Measurements from ENCODE around the gene CATSPERD. TPM values are rescaled to one million over a fixed set of nuclear protein-coding genes. Genes with fewer than 3 reads are reported as not detected.

The CATSPERD gene
- total RNA-seq, 1 experiment from 2014 or later, result 0.50 TPM

DNA sequence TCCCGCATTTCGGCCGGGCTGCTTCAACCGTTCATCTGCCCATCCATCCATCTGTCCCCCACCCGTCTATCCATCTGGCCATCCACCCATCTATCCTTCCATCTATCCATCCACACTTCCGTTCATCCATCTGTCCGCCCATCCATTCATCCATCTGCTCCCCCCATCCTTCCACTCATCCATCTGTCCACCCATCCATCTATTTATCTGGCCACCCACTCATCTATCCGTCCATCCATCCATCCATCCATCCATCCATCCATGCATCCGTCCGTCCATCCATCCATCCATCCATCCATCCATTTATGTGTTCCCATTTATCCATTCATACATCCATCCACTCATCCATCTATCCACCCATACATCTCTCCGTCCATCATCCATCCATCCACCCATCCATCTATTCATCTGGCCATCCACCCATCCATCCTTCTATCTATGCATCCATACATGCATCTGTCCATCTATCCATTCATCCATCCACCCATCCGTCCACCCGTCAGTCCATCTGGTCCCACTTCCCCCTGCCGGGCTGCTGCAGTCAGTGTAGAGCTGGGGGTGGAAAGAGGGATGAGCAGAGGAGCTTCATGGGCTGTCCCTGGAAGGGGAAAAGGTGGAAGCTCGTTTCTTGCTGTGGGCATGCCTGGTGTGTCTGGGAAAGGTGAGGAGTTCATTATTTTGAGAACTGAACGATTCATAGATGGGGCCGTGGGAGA lies 38.9 kb upstream of the CATSPERD start:
- DNase-seq (ENCODE audit: low spot score) (no peak), ATAC-seq (no peak)
- POLR2A ChIA-PET, result no interaction called here
- TF ChIP-seq, protein P1, sequence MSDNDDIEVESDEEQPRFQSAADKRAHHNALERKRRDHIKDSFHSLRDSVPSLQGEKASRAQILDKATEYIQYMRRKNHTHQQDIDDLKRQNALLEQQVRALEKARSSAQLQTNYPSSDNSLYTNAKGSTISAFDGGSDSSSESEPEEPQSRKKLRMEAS (CRISPR knock-in tag; IDR thresholded peaks at IDR 0.05), result no peak
- TF ChIP-seq FOXP1 (CRISPR knock-in tag; IDR thresholded peaks at IDR 0.05; ENCODE audit: borderline replicate concordance), result 0 out of 2 replicates have a peak, but pooled peaks have one; percentile 2
- Mint-ChIP-seq H3K27ac (no peak overlapping the region), H3K4me3 (peak overlapping the region; percentile 99), H3K4me1 (peaks cover 17% of the 10 kb centered on the region), H3K9me3 (no peaks in the 10 kb centered on the region), H3K36me3 (no peaks in the 10 kb centered on the region), H3K27me3 (ENCODE audit: low read depth) (peaks cover 18% of the 10 kb centered on the region)
- CTCF ChIA-PET, result interaction anchor here (1.6 kb wide), 1 partner anchor 8 kb away, joined by 6 read pairs; no protein-coding TSS in a partner anchor

GRCh38 chr19:5682107-5682482 lies 38.3 kb upstream of the CATSPERD start:
- Mint-ChIP-seq H3K4me1 (peaks cover 17% of the 10 kb centered on the region), H3K27ac (no peak overlapping the region), H3K4me3 (peak overlapping the region; percentile 99), H3K36me3 (no peaks in the 10 kb centered on the region), H3K27me3 (ENCODE audit: low read depth) (peaks cover 18% of the 10 kb centered on the region), H3K9me3 (no peaks in the 10 kb centered on the region)
- ChIA-PET POLR2A (no interaction called here), CTCF (interaction anchor here (1.6 kb wide), 1 partner anchor 7 kb away, joined by 6 read pairs; no protein-coding TSS in a partner anchor)
- TF ChIP-seq NR2C2 (CRISPR knock-in tag; IDR thresholded peaks at IDR 0.05) (no peak), ZNF138 (CRISPR knock-in tag; conservative IDR thresholded peaks at IDR 0.05) (no peak), ZNF121 (CRISPR knock-in tag; IDR thresholded peaks at IDR 0.05) (no peak), NFE2L1 (CRISPR knock-in tag; IDR thresholded peaks at IDR 0.05) (no peak), ZNF423 (CRISPR knock-in tag; IDR thresholded peaks at IDR 0.05) (no peak), NFATC4 (CRISPR knock-in tag; IDR thresholded peaks at IDR 0.05) (no peak), TP53 (CRISPR knock-in tag; IDR thresholded peaks at IDR 0.05) (no peak)
- TF ChIP-seq, protein P2, sequence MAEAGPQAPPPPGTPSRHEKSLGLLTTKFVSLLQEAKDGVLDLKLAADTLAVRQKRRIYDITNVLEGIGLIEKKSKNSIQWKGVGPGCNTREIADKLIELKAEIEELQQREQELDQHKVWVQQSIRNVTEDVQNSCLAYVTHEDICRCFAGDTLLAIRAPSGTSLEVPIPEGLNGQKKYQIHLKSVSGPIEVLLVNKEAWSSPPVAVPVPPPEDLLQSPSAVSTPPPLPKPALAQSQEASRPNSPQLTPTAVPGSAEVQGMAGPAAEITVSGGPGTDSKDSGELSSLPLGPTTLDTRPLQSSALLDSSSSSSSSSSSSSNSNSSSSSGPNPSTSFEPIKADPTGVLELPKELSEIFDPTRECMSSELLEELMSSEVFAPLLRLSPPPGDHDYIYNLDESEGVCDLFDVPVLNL (CRISPR knock-in tag; IDR thresholded peaks at IDR 0.05; ENCODE audit: borderline replicate concordance, low read depth), result no peak
- TF ChIP-seq, protein P3, sequence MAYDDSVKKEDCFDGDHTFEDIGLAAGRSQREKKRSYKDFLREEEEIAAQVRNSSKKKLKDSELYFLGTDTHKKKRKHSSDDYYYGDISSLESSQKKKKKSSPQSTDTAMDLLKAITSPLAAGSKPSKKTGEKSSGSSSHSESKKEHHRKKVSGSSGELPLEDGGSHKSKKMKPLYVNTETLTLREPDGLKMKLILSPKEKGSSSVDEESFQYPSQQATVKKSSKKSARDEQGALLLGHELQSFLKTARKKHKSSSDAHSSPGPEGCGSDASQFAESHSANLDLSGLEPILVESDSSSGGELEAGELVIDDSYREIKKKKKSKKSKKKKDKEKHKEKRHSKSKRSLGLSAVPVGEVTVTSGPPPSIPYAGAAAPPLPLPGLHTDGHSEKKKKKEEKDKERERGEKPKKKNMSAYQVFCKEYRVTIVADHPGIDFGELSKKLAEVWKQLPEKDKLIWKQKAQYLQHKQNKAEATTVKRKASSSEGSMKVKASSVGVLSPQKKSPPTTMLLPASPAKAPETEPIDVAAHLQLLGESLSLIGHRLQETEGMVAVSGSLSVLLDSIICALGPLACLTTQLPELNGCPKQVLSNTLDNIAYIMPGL (CRISPR knock-in tag; IDR thresholded peaks at IDR 0.05), result no peak
- ATAC-seq (no peak), DNase-seq (ENCODE audit: low spot score) (no peak)

- Mint-ChIP-seq H3K36me3 (no peaks in the 10 kb centered on the region), H3K27me3 (ENCODE audit: low read depth) (peaks cover 22% of the 10 kb centered on the region), H3K27ac (no peak overlapping the region), H3K9me3 (no peaks in the 10 kb centered on the region), H3K4me3 (peak overlapping the region; percentile 24; the same call in 1 of the 2 replicates), H3K4me1 (peaks cover 20% of the 10 kb centered on the region)
- no peak for DNase-seq (ENCODE audit: low spot score)
- POLR2A ChIA-PET, result no interaction called here
- TF ChIP-seq ZBTB21 (CRISPR knock-in tag; IDR thresholded peaks at IDR 0.05; ENCODE audit: borderline replicate concordance), result no peak
- peak; percentile 15; the same call in 1 of the 2 replicates for TF ChIP-seq ZNF121 (CRISPR knock-in tag; IDR thresholded peaks at IDR 0.05)
- no peak for ATAC-seq
- CTCF ChIA-PET, result no interaction called here
Measured at GRCh38 chr19:5683177-5683886, 37.1 kb upstream of the CATSPERD start.

- no peak for ATAC-seq
- DNase-seq (ENCODE audit: low spot score), result no peak
- H3K36me3 Mint-ChIP-seq, result no peaks in the 10 kb centered on the region
- peaks cover 23% of the 10 kb centered on the region for H3K27me3 Mint-ChIP-seq (ENCODE audit: low read depth)
- POLR2A ChIA-PET, result no interaction called here
- H3K9me3 Mint-ChIP-seq, result no peaks in the 10 kb centered on the region
- no peak overlapping the region for H3K4me3 Mint-ChIP-seq
- CTCF ChIA-PET, result no interaction called here
- H3K4me1 Mint-ChIP-seq, result peaks cover 16% of the 10 kb centered on the region
- H3K27ac Mint-ChIP-seq, result no peak overlapping the region
- no peak for TF ChIP-seq JUN (CRISPR knock-in tag; IDR thresholded peaks at IDR 0.05)
- TF ChIP-seq, protein P4, sequence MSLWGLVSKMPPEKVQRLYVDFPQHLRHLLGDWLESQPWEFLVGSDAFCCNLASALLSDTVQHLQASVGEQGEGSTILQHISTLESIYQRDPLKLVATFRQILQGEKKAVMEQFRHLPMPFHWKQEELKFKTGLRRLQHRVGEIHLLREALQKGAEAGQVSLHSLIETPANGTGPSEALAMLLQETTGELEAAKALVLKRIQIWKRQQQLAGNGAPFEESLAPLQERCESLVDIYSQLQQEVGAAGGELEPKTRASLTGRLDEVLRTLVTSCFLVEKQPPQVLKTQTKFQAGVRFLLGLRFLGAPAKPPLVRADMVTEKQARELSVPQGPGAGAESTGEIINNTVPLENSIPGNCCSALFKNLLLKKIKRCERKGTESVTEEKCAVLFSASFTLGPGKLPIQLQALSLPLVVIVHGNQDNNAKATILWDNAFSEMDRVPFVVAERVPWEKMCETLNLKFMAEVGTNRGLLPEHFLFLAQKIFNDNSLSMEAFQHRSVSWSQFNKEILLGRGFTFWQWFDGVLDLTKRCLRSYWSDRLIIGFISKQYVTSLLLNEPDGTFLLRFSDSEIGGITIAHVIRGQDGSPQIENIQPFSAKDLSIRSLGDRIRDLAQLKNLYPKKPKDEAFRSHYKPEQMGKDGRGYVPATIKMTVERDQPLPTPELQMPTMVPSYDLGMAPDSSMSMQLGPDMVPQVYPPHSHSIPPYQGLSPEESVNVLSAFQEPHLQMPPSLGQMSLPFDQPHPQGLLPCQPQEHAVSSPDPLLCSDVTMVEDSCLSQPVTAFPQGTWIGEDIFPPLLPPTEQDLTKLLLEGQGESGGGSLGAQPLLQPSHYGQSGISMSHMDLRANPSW (CRISPR knock-in tag; conservative IDR thresholded peaks at IDR 0.05; ENCODE audit: low read depth), result no peak
- TF ChIP-seq, protein P1 (CRISPR knock-in tag; IDR thresholded peaks at IDR 0.05), result no peak
- no peak for TF ChIP-seq EMX1 (CRISPR knock-in tag; IDR thresholded peaks at IDR 0.05)
- TF ChIP-seq RORB (CRISPR knock-in tag; IDR thresholded peaks at IDR 0.05), result no peak
Measured at GRCh38 chr19:5684694-5685430, 35.6 kb upstream of the CATSPERD start.
